ENCODE results near the gene PLA2G3. TPM values are rescaled to one million over a fixed set of nuclear protein-coding genes. Genes with fewer than 3 reads are reported as not detected.

Gene PLA2G3
- total RNA-seq, 1 experiment from 2014 or later = not detected

GRCh38 chr22:31105282-31105929 is 34.9 kb downstream of the PLA2G3 start:
- H3K4me1 ChIP-seq (ENCODE audit: low read length) = peaks cover 14% of the 10 kb centered on the region
- DNase-seq = no peak

GRCh38 chr22:31104869-31105268 is 35.4 kb downstream of the PLA2G3 start:
- Histone ChIP-seq H3K4me2 (ENCODE audit: low read depth, low read length, poor library complexity, severe bottlenecking) (no peak overlapping the region), H3K27me3 (ENCODE audit: low read length) (no peaks in the 10 kb centered on the region), H3K4me3 (ENCODE audit: low read length) (no peak overlapping the region), H3K27ac (ENCODE audit: low read length) (no peak overlapping the region), H3K36me3 (ENCODE audit: insufficient read depth, low read length) (no peaks in the 10 kb centered on the region), H3K79me2 (ENCODE audit: low read length) (no peaks in the 10 kb centered on the region), H3K9me2 (replicated peaks; ENCODE audit: insufficient read depth, low read length) (no peaks in the 10 kb centered on the region), H4K20me1 (ENCODE audit: insufficient read depth, low read depth, low read length) (no peaks in the 10 kb centered on the region), H2AFZ (ENCODE audit: low read length) (no peak overlapping the region), H3K9ac (ENCODE audit: low read length) (no peak overlapping the region), H3K9me3 (ENCODE audit: low read length) (no peaks in the 10 kb centered on the region), H3K4me1 (ENCODE audit: low read length) (peaks cover 14% of the 10 kb centered on the region)
- no peak for DNase-seq

More at GRCh38 chr22:31105282-31105929, 34.9 kb downstream of the PLA2G3 start:
- H3K27me3 ChIP-seq (ENCODE audit: low read length) = no peaks in the 10 kb centered on the region
- no peak overlapping the region for H3K4me3 ChIP-seq (ENCODE audit: low read length)
- H3K79me2 ChIP-seq (ENCODE audit: low read length) = no peaks in the 10 kb centered on the region
- no peaks in the 10 kb centered on the region for H3K36me3 ChIP-seq (ENCODE audit: insufficient read depth, low read length)
- no peaks in the 10 kb centered on the region for H3K9me2 ChIP-seq (replicated peaks; ENCODE audit: insufficient read depth, low read length)
- H4K20me1 ChIP-seq (ENCODE audit: insufficient read depth, low read depth, low read length) = no peaks in the 10 kb centered on the region
- no peak overlapping the region for H2AFZ ChIP-seq (ENCODE audit: low read length)
- no peak overlapping the region for H3K4me2 ChIP-seq (ENCODE audit: low read depth, low read length, poor library complexity, severe bottlenecking)
- no peak overlapping the region for H3K27ac ChIP-seq (ENCODE audit: low read length)
- H3K9me3 ChIP-seq (ENCODE audit: low read length) = no peaks in the 10 kb centered on the region
- no peak overlapping the region for H3K9ac ChIP-seq (ENCODE audit: low read length)

GRCh38 chr22:31103899-31104694 is 36.2 kb downstream of the PLA2G3 start:
- Histone ChIP-seq H3K27ac (ENCODE audit: low read length) (no peak overlapping the region), H3K4me3 (ENCODE audit: low read length) (no peak overlapping the region), H3K4me1 (ENCODE audit: low read length) (peaks cover 14% of the 10 kb centered on the region), H3K79me2 (ENCODE audit: low read length) (no peaks in the 10 kb centered on the region), H4K20me1 (ENCODE audit: insufficient read depth, low read depth, low read length) (no peaks in the 10 kb centered on the region), H2AFZ (ENCODE audit: low read length) (no peak overlapping the region), H3K9me3 (ENCODE audit: low read length) (no peaks in the 10 kb centered on the region), H3K36me3 (ENCODE audit: insufficient read depth, low read length) (no peaks in the 10 kb centered on the region), H3K27me3 (ENCODE audit: low read length) (no peaks in the 10 kb centered on the region), H3K4me2 (ENCODE audit: low read depth, low read length, poor library complexity, severe bottlenecking) (no peak overlapping the region), H3K9ac (ENCODE audit: low read length) (no peak overlapping the region), H3K9me2 (replicated peaks; ENCODE audit: insufficient read depth, low read length) (no peaks in the 10 kb centered on the region)
- DNase-seq = no peak

GRCh38 chr22:31103111-31103510 is 37.2 kb downstream of the PLA2G3 start:
- Histone ChIP-seq H4K20me1 (ENCODE audit: insufficient read depth, low read depth, low read length) (no peaks in the 10 kb centered on the region), H3K27me3 (ENCODE audit: low read length) (no peaks in the 10 kb centered on the region), H3K27ac (ENCODE audit: low read length) (no peak overlapping the region), H2AFZ (ENCODE audit: low read length) (no peak overlapping the region), H3K9ac (ENCODE audit: low read length) (no peak overlapping the region), H3K4me3 (ENCODE audit: low read length) (no peak overlapping the region), H3K9me2 (replicated peaks; ENCODE audit: insufficient read depth, low read length) (no peaks in the 10 kb centered on the region), H3K4me2 (ENCODE audit: low read depth, low read length, poor library complexity, severe bottlenecking) (no peak overlapping the region), H3K36me3 (ENCODE audit: insufficient read depth, low read length) (no peaks in the 10 kb centered on the region), H3K4me1 (ENCODE audit: low read length) (peaks cover 13% of the 10 kb centered on the region), H3K79me2 (ENCODE audit: low read length) (no peaks in the 10 kb centered on the region), H3K9me3 (ENCODE audit: low read length) (no peaks in the 10 kb centered on the region)
- DNase-seq = no peak

GRCh38 chr22:31102441-31103081 is 37.7 kb downstream of the PLA2G3 start:
- H2AFZ ChIP-seq (ENCODE audit: low read length) = no peak overlapping the region
- H3K27me3 ChIP-seq (ENCODE audit: low read length) = no peaks in the 10 kb centered on the region
- no peak overlapping the region for H3K4me3 ChIP-seq (ENCODE audit: low read length)
- H4K20me1 ChIP-seq (ENCODE audit: insufficient read depth, low read depth, low read length) = no peaks in the 10 kb centered on the region
- H3K36me3 ChIP-seq (ENCODE audit: insufficient read depth, low read length) = no peaks in the 10 kb centered on the region
- no peak overlapping the region for H3K27ac ChIP-seq (ENCODE audit: low read length)
- H3K4me2 ChIP-seq (ENCODE audit: low read depth, low read length, poor library complexity, severe bottlenecking) = no peak overlapping the region
- no peak for DNase-seq
- no peak overlapping the region for H3K9ac ChIP-seq (ENCODE audit: low read length)
- no peaks in the 10 kb centered on the region for H3K9me2 ChIP-seq (replicated peaks; ENCODE audit: insufficient read depth, low read length)
- peaks cover 7% of the 10 kb centered on the region for H3K4me1 ChIP-seq (ENCODE audit: low read length)
- H3K79me2 ChIP-seq (ENCODE audit: low read length) = no peaks in the 10 kb centered on the region
- H3K9me3 ChIP-seq (ENCODE audit: low read length) = no peaks in the 10 kb centered on the region

GRCh38 chr22:31100762-31101525 is 39.4 kb downstream of the PLA2G3 start:
- no peaks in the 10 kb centered on the region for H3K79me2 ChIP-seq (ENCODE audit: low read length)
- H3K4me1 ChIP-seq (ENCODE audit: low read length) = no peaks in the 10 kb centered on the region
- H4K20me1 ChIP-seq (ENCODE audit: insufficient read depth, low read depth, low read length) = no peaks in the 10 kb centered on the region
- H3K9me2 ChIP-seq (replicated peaks; ENCODE audit: insufficient read depth, low read length) = no peaks in the 10 kb centered on the region
- no peak overlapping the region for H3K4me3 ChIP-seq (ENCODE audit: low read length)
- H3K4me2 ChIP-seq (ENCODE audit: low read depth, low read length, poor library complexity, severe bottlenecking) = no peak overlapping the region
- H3K9me3 ChIP-seq (ENCODE audit: low read length) = no peaks in the 10 kb centered on the region
- DNase-seq = no peak
- no peaks in the 10 kb centered on the region for H3K36me3 ChIP-seq (ENCODE audit: insufficient read depth, low read length)
- no peak overlapping the region for H3K9ac ChIP-seq (ENCODE audit: low read length)
- H3K27me3 ChIP-seq (ENCODE audit: low read length) = no peaks in the 10 kb centered on the region
- no peak overlapping the region for H2AFZ ChIP-seq (ENCODE audit: low read length)
- no peak overlapping the region for H3K27ac ChIP-seq (ENCODE audit: low read length)

GRCh38 chr22:31099841-31100761 is 40.2 kb downstream of the PLA2G3 start:
- Histone ChIP-seq H3K9ac (ENCODE audit: low read length) (no peak overlapping the region), H4K20me1 (ENCODE audit: insufficient read depth, low read depth, low read length) (no peaks in the 10 kb centered on the region), H3K9me3 (ENCODE audit: low read length) (no peaks in the 10 kb centered on the region), H2AFZ (ENCODE audit: low read length) (no peak overlapping the region), H3K36me3 (ENCODE audit: insufficient read depth, low read length) (no peaks in the 10 kb centered on the region), H3K27me3 (ENCODE audit: low read length) (no peaks in the 10 kb centered on the region), H3K4me2 (ENCODE audit: low read depth, low read length, poor library complexity, severe bottlenecking) (no peak overlapping the region), H3K9me2 (replicated peaks; ENCODE audit: insufficient read depth, low read length) (no peaks in the 10 kb centered on the region), H3K4me3 (ENCODE audit: low read length) (no peak overlapping the region), H3K4me1 (ENCODE audit: low read length) (no peaks in the 10 kb centered on the region), H3K79me2 (ENCODE audit: low read length) (no peaks in the 10 kb centered on the region), H3K27ac (ENCODE audit: low read length) (no peak overlapping the region)
- DNase-seq = no peak

All from Karpas-422 (cell line).